Measurements from ENCODE around the gene RPS6KA2.

RPS6KA2 gene

GRCh38 chr6:166630462-166630861, 3.4 kb upstream of the RPS6KA2 start:
- WGBS (ENCODE audit: insufficient coverage): 90% methylated on average over 5 of the region's 6 CpGs
- Histone ChIP-seq H3K4me3 (ENCODE audit: control insufficient read depth in 1 of 7, extremely low read depth in 1 of 7, insufficient read depth in 4 of 7, low read depth in 2 of 7, low read length in 6 of 7) (no peak overlapping the region), H3K36me3 (ENCODE audit: control insufficient read depth in 4 of 4, insufficient read depth in 4 of 4, low read length in 3 of 4) (no peaks in the 10 kb centered on the region), H3K4me1 (ENCODE audit: control extremely low read depth in 1 of 4, control insufficient read depth in 4 of 4, insufficient read depth in 4 of 4, low read length in 3 of 4) (peaks cover 10 to 29% (median 25%) of the 10 kb centered on the region in 4 experiments), H3K27ac (ENCODE audit: insufficient read depth in 1 of 2, low read depth in 1 of 2, low read length in 2 of 2, poor library complexity in 1 of 2, severe bottlenecking in 2 of 2) (no peak overlapping the region), H3K9me3 (ENCODE audit: control extremely low read depth in 1 of 5, control insufficient read depth in 4 of 5, insufficient read depth in 2 of 5, low read depth in 1 of 5, low read length in 4 of 5) (no peaks in the 10 kb centered on the region), H3K27me3 (replicated peaks in 2 of 5; ENCODE audit: control insufficient read depth in 4 of 5, insufficient read depth in 5 of 5, low read length in 4 of 5) (peaks cover 0 to 23% (median 8%) of the 10 kb centered on the region in 5 experiments)
- DNase-seq: no peak
- POLR2A ChIA-PET: no interaction called here
- CTCF ChIA-PET: interaction anchor here (1.5 kb wide), 1 partner anchor 10 kb away, joined by 5 read pairs; no protein-coding TSS in a partner anchor

GRCh38 chr6:166629628-166630027, 2.6 kb upstream of the RPS6KA2 start:
- WGBS (ENCODE audit: insufficient coverage): 78% methylated on average over 3 of the region's 5 CpGs
- H3K4me3 ChIP-seq (ENCODE audit: control insufficient read depth in 1 of 7, extremely low read depth in 1 of 7, insufficient read depth in 4 of 7, low read depth in 2 of 7, low read length in 6 of 7): no peak overlapping the region
- H3K27ac ChIP-seq (ENCODE audit: insufficient read depth in 1 of 2, low read depth in 1 of 2, low read length in 2 of 2, poor library complexity in 1 of 2, severe bottlenecking in 2 of 2): no peak overlapping the region
- CTCF ChIA-PET: interaction anchor here (0.9 to 1.5 kb wide), 3 partner anchors 9 to 141 kb away, joined by 3 to 5 read pairs (median 3); no protein-coding TSS in a partner anchor
- peak; percentile 51 to 80 (median 69) for DNase-seq
- POLR2A ChIA-PET: no interaction called here
- H3K36me3 ChIP-seq (ENCODE audit: control insufficient read depth in 4 of 4, insufficient read depth in 4 of 4, low read length in 3 of 4): no peaks in the 10 kb centered on the region
- peaks cover 10 to 29% (median 25%) of the 10 kb centered on the region in 4 experiments for H3K4me1 ChIP-seq (ENCODE audit: control extremely low read depth in 1 of 4, control insufficient read depth in 4 of 4, insufficient read depth in 4 of 4, low read length in 3 of 4)
- no peaks in the 10 kb centered on the region for H3K9me3 ChIP-seq (ENCODE audit: control extremely low read depth in 1 of 5, control insufficient read depth in 4 of 5, insufficient read depth in 2 of 5, low read depth in 1 of 5, low read length in 4 of 5)
- peaks cover 0 to 23% (median 8%) of the 10 kb centered on the region in 5 experiments for H3K27me3 ChIP-seq (replicated peaks in 2 of 5; ENCODE audit: control insufficient read depth in 4 of 5, insufficient read depth in 5 of 5, low read length in 4 of 5)

GRCh38 chr6:166627875-166628801, 1.1 kb upstream of the RPS6KA2 start:
- CTCF ChIA-PET: interaction anchor here (1.3 kb wide), 1 partner anchor 189 kb away, joined by 3 read pairs; no protein-coding TSS in a partner anchor
- POLR2A ChIA-PET: interaction anchor here (0.8 to 1.0 kb wide), 3 partner anchors 23 to 90 kb away, joined by 3 to 4 read pairs (median 3); no protein-coding TSS in a partner anchor
- WGBS (ENCODE audit: insufficient coverage): under 1% methylated on average over 49 of the region's 61 CpGs
- H3K4me1 ChIP-seq (ENCODE audit: control extremely low read depth in 1 of 4, control insufficient read depth in 4 of 4, insufficient read depth in 4 of 4, low read length in 3 of 4): peaks cover 10 to 27% (median 25%) of the 10 kb centered on the region in 4 experiments
- no peaks in the 10 kb centered on the region for H3K9me3 ChIP-seq (ENCODE audit: control extremely low read depth in 1 of 5, control insufficient read depth in 4 of 5, insufficient read depth in 2 of 5, low read depth in 1 of 5, low read length in 4 of 5)
- no peaks in the 10 kb centered on the region for H3K36me3 ChIP-seq (ENCODE audit: control insufficient read depth in 4 of 4, insufficient read depth in 4 of 4, low read length in 3 of 4)
- peak overlapping the region; percentile 37 to 80 for H3K27ac ChIP-seq (ENCODE audit: insufficient read depth in 1 of 2, low read depth in 1 of 2, low read length in 2 of 2, poor library complexity in 1 of 2, severe bottlenecking in 2 of 2)
- H3K4me3 ChIP-seq (ENCODE audit: control insufficient read depth in 1 of 7, extremely low read depth in 1 of 7, insufficient read depth in 4 of 7, low read depth in 2 of 7, low read length in 6 of 7): peak overlapping the region; percentile 36 to 82 (median 68)
- peak; percentile 59 to 91 (median 87) for DNase-seq
- H3K27me3 ChIP-seq (replicated peaks in 2 of 5; ENCODE audit: control insufficient read depth in 4 of 5, insufficient read depth in 5 of 5, low read length in 4 of 5): peaks cover 0 to 21% (median 8%) of the 10 kb centered on the region in 5 experiments

GRCh38 chr6:166626177-166627032, 646 bp downstream of the RPS6KA2 start:
- Histone ChIP-seq H3K4me1 (ENCODE audit: control extremely low read depth in 1 of 4, control insufficient read depth in 4 of 4, insufficient read depth in 4 of 4, low read length in 3 of 4) (peaks cover 10 to 30% (median 25%) of the 10 kb centered on the region in 4 experiments), H3K36me3 (ENCODE audit: control insufficient read depth in 4 of 4, insufficient read depth in 4 of 4, low read length in 3 of 4) (no peaks in the 10 kb centered on the region), H3K4me3 (ENCODE audit: control insufficient read depth in 1 of 7, extremely low read depth in 1 of 7, insufficient read depth in 4 of 7, low read depth in 2 of 7, low read length in 6 of 7) (peak overlapping the region; percentile 56 to 82 (median 72)), H3K27ac (ENCODE audit: insufficient read depth in 1 of 2, low read depth in 1 of 2, low read length in 2 of 2, poor library complexity in 1 of 2, severe bottlenecking in 2 of 2) (no peak overlapping the region), H3K27me3 (replicated peaks in 2 of 5; ENCODE audit: control insufficient read depth in 4 of 5, insufficient read depth in 5 of 5, low read length in 4 of 5) (peaks cover 0 to 21% (median 8%) of the 10 kb centered on the region in 5 experiments), H3K9me3 (ENCODE audit: control extremely low read depth in 1 of 5, control insufficient read depth in 4 of 5, insufficient read depth in 2 of 5, low read depth in 1 of 5, low read length in 4 of 5) (no peaks in the 10 kb centered on the region)
- ChIA-PET CTCF (interaction anchor here (1.3 kb wide), 1 partner anchor 187 kb away, joined by 3 read pairs; no protein-coding TSS in a partner anchor), POLR2A (no interaction called here)
- WGBS (ENCODE audit: insufficient coverage): 2% methylated on average over 56 of the region's 66 CpGs
- DNase-seq: peak; percentile 17 to 53 (median 45)

GRCh38 chr6:166625356-166625755, 1.7 kb downstream of the RPS6KA2 start:
- ChIA-PET CTCF (no interaction called here), POLR2A (no interaction called here)
- Histone ChIP-seq H3K4me3 (ENCODE audit: control insufficient read depth in 1 of 7, extremely low read depth in 1 of 7, insufficient read depth in 4 of 7, low read depth in 2 of 7, low read length in 6 of 7) (no peak overlapping the region), H3K4me1 (ENCODE audit: control extremely low read depth in 1 of 4, control insufficient read depth in 4 of 4, insufficient read depth in 4 of 4, low read length in 3 of 4) (peaks cover 10 to 30% (median 25%) of the 10 kb centered on the region in 4 experiments), H3K36me3 (ENCODE audit: control insufficient read depth in 4 of 4, insufficient read depth in 4 of 4, low read length in 3 of 4) (no peaks in the 10 kb centered on the region), H3K27ac (ENCODE audit: insufficient read depth in 1 of 2, low read depth in 1 of 2, low read length in 2 of 2, poor library complexity in 1 of 2, severe bottlenecking in 2 of 2) (no peak overlapping the region), H3K9me3 (ENCODE audit: control extremely low read depth in 1 of 5, control insufficient read depth in 4 of 5, insufficient read depth in 2 of 5, low read depth in 1 of 5, low read length in 4 of 5) (no peaks in the 10 kb centered on the region), H3K27me3 (replicated peaks in 2 of 5; ENCODE audit: control insufficient read depth in 4 of 5, insufficient read depth in 5 of 5, low read length in 4 of 5) (peaks cover 0 to 21% (median 8%) of the 10 kb centered on the region in 5 experiments)
- 93% methylated on average over 2 of the region's 5 CpGs for WGBS (ENCODE audit: insufficient coverage)
- DNase-seq: no peak

GRCh38 chr6:166624275-166624674, 2.8 kb downstream of the RPS6KA2 start:
- peak; percentile 27 to 78 (median 69) for DNase-seq
- H3K4me3 ChIP-seq (ENCODE audit: control insufficient read depth in 1 of 7, extremely low read depth in 1 of 7, insufficient read depth in 4 of 7, low read depth in 2 of 7, low read length in 6 of 7): no peak overlapping the region
- H3K36me3 ChIP-seq (ENCODE audit: control insufficient read depth in 4 of 4, insufficient read depth in 4 of 4, low read length in 3 of 4): no peaks in the 10 kb centered on the region
- ChIA-PET POLR2A (interaction anchor here (0.7 kb wide), 1 partner anchor 36 kb away, joined by 3 read pairs; no protein-coding TSS in a partner anchor), CTCF (interaction anchor here (1.5 to 3.3 kb wide), 3 partner anchors 11 to 189 kb away, joined by 3 to 12 read pairs (median 4); no protein-coding TSS in a partner anchor)
- peaks cover 0 to 14% (median 8%) of the 10 kb centered on the region in 5 experiments for H3K27me3 ChIP-seq (replicated peaks in 2 of 5; ENCODE audit: control insufficient read depth in 4 of 5, insufficient read depth in 5 of 5, low read length in 4 of 5)
- WGBS (ENCODE audit: insufficient coverage): 44% methylated on average over 3 of the region's 4 CpGs
- H3K4me1 ChIP-seq (ENCODE audit: control extremely low read depth in 1 of 4, control insufficient read depth in 4 of 4, insufficient read depth in 4 of 4, low read length in 3 of 4): peaks cover 10 to 30% (median 25%) of the 10 kb centered on the region in 4 experiments
- no peaks in the 10 kb centered on the region for H3K9me3 ChIP-seq (ENCODE audit: control extremely low read depth in 1 of 5, control insufficient read depth in 4 of 5, insufficient read depth in 2 of 5, low read depth in 1 of 5, low read length in 4 of 5)
- no peak overlapping the region for H3K27ac ChIP-seq (ENCODE audit: insufficient read depth in 1 of 2, low read depth in 1 of 2, low read length in 2 of 2, poor library complexity in 1 of 2, severe bottlenecking in 2 of 2)
